ENCODE measurements around the gene SAP30L.

SAP30L gene

DNA sequence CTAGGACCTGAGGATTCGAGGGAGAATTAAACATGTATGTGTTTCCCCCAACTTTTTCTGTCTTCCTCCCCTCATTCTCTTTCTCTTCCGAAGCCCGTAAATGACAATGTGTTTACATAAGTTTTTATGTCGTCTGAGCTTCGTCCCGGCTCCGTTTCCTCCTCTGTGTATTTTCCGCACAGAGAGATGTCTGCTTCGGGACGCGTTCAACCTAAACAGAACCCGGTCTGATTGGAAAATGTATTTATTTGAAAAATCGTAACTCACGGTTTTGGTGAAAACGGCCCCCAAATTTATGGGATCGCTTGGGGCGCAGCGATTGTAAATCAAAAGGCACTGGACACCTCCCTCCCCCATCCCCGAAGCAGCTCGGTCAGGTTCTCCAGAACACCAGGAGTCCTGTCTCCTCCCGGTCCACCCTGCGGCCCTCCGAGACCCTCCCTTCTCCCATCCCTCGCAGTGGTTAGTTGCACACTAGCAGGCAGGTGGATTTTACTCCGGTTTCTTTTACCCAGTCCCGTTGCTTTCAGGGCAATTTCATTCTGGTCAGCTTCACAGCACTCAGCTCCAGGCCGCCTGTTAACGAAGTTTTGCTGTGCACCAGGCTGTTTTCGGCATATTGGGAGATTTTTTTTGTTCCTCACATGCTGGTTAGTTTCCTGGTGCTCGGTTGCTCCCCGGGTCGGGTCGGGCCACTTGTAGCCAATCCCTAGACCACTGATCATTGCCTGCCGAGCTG lies 38.0 kb downstream of the SAP30L start:
- TF ChIP-seq RAD21 (IDR thresholded peaks at IDR 0.05; ENCODE audit: low read depth) (no peak), CEBPB (IDR thresholded peaks at IDR 0.05) (no peak), ZBTB7A (IDR thresholded peaks at IDR 0.05; ENCODE audit: low read depth) (no peak), TEAD4 (IDR thresholded peaks at IDR 0.05) (no peak), FOXM1 (IDR thresholded peaks at IDR 0.05; ENCODE audit: borderline replicate concordance, low read depth) (no peak), EP300 (IDR thresholded peaks at IDR 0.05; ENCODE audit: borderline replicate concordance) (no peak), CREB1 (IDR thresholded peaks at IDR 0.05; ENCODE audit: low read depth) (no peak), TAF1 (IDR thresholded peaks at IDR 0.05; ENCODE audit: low read depth) (no peak)
- TF ChIP-seq, protein P1, sequence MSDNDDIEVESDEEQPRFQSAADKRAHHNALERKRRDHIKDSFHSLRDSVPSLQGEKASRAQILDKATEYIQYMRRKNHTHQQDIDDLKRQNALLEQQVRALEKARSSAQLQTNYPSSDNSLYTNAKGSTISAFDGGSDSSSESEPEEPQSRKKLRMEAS (IDR thresholded peaks at IDR 0.05) = no peak
- TF ChIP-seq, protein P2, sequence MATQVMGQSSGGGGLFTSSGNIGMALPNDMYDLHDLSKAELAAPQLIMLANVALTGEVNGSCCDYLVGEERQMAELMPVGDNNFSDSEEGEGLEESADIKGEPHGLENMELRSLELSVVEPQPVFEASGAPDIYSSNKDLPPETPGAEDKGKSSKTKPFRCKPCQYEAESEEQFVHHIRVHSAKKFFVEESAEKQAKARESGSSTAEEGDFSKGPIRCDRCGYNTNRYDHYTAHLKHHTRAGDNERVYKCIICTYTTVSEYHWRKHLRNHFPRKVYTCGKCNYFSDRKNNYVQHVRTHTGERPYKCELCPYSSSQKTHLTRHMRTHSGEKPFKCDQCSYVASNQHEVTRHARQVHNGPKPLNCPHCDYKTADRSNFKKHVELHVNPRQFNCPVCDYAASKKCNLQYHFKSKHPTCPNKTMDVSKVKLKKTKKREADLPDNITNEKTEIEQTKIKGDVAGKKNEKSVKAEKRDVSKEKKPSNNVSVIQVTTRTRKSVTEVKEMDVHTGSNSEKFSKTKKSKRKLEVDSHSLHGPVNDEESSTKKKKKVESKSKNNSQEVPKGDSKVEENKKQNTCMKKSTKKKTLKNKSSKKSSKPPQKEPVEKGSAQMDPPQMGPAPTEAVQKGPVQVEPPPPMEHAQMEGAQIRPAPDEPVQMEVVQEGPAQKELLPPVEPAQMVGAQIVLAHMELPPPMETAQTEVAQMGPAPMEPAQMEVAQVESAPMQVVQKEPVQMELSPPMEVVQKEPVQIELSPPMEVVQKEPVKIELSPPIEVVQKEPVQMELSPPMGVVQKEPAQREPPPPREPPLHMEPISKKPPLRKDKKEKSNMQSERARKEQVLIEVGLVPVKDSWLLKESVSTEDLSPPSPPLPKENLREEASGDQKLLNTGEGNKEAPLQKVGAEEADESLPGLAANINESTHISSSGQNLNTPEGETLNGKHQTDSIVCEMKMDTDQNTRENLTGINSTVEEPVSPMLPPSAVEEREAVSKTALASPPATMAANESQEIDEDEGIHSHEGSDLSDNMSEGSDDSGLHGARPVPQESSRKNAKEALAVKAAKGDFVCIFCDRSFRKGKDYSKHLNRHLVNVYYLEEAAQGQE (IDR thresholded peaks at IDR 0.05; ENCODE audit: low read depth) = no peak

DNA sequence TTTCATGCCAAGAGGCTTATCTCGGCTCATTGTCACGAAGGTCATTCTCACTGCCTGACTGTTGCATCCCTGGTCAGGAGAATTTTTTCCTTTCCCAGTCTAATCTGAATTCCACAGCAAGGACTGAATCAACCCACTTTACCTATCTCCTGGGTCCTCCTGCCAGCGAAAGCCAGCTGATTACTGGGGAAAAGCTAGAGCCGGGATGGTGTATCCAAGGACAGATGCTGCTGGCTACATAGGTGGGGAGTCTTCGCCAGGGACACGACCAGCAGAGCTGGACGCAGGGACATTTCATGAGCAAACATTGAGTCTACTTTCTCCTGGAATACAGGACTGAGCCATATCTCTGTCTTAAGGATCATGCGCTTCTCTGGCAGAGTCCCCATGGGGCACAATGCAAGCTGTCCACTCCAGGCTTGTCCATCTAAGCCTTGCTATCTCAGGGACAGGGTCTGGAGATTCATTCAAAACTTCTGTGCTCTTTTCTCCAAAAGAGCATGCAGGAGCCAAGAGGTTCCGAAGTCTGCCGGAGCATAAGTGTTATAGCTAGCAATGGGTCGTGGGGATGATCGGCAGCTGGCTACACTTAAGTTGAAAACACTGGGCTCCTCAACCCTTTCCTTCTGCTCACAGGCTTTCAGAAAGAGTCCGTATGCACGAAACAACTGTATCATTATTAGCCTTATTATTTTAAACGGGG lies 38.7 kb downstream of the SAP30L start:
- TF ChIP-seq, protein P3, sequence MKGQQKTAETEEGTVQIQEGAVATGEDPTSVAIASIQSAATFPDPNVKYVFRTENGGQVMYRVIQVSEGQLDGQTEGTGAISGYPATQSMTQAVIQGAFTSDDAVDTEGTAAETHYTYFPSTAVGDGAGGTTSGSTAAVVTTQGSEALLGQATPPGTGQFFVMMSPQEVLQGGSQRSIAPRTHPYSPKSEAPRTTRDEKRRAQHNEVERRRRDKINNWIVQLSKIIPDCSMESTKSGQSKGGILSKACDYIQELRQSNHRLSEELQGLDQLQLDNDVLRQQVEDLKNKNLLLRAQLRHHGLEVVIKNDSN (IDR thresholded peaks at IDR 0.05) = no peak
- TF ChIP-seq ZBTB7A (IDR thresholded peaks at IDR 0.05; ENCODE audit: low read depth) (no peak), EGR1 (IDR thresholded peaks at IDR 0.05) (no peak), TEAD4 (IDR thresholded peaks at IDR 0.05) (no peak), YY1 (IDR thresholded peaks at IDR 0.05; ENCODE audit: low read depth) (no peak), FOXM1 (IDR thresholded peaks at IDR 0.05; ENCODE audit: borderline replicate concordance, low read depth) (no peak), TCF12 (IDR thresholded peaks at IDR 0.05; ENCODE audit: low read depth) (no peak), NFIC (IDR thresholded peaks at IDR 0.05) (no peak), RAD21 (IDR thresholded peaks at IDR 0.05; ENCODE audit: low read depth) (no peak), EP300 (IDR thresholded peaks at IDR 0.05; ENCODE audit: borderline replicate concordance) (no peak)
- TF ChIP-seq, protein P2 (IDR thresholded peaks at IDR 0.05; ENCODE audit: low read depth) = no peak

DNA sequence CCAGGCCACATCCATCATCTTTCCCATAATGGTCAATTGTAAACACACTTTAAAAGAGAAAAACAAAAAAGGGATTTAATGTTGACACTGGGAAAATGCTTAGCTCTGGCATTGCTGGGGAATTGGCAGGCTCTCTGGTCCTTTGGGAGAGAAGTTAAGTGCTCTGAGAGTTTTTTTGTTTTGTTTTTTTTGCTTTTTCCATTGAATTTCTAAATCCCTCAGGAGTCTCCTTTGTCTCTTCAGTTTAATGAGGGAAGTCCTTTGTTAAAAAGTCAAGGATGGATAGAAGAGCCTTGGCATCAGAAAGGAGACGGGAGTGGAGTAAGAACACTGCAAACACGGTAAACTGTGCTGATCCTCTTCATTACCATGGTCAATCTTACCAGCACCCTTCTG lies 39.3 kb downstream of the SAP30L start:
- no peak for TF ChIP-seq TEAD4 (IDR thresholded peaks at IDR 0.05)
- TF ChIP-seq TCF12 (IDR thresholded peaks at IDR 0.05; ENCODE audit: low read depth) = no peak
- TF ChIP-seq NFIC (IDR thresholded peaks at IDR 0.05) = no peak
- TF ChIP-seq CEBPB (IDR thresholded peaks at IDR 0.05) = no peak
- no peak for TF ChIP-seq TAF1 (IDR thresholded peaks at IDR 0.05; ENCODE audit: low read depth)
- TF ChIP-seq YY1 (IDR thresholded peaks at IDR 0.05; ENCODE audit: low read depth) = no peak
- TF ChIP-seq CREB1 (IDR thresholded peaks at IDR 0.05; ENCODE audit: low read depth) = no peak
- no peak for TF ChIP-seq EGR1 (IDR thresholded peaks at IDR 0.05)
- TF ChIP-seq, protein P3 (IDR thresholded peaks at IDR 0.05) = no peak
- TF ChIP-seq FOXM1 (IDR thresholded peaks at IDR 0.05; ENCODE audit: borderline replicate concordance, low read depth) = no peak
- TF ChIP-seq EP300 (IDR thresholded peaks at IDR 0.05; ENCODE audit: borderline replicate concordance) = no peak
- TF ChIP-seq, protein P1 (IDR thresholded peaks at IDR 0.05) = no peak
- TF ChIP-seq, protein P2 (IDR thresholded peaks at IDR 0.05; ENCODE audit: low read depth) = no peak
- no peak for TF ChIP-seq ZBTB7A (IDR thresholded peaks at IDR 0.05; ENCODE audit: low read depth)
- TF ChIP-seq RAD21 (IDR thresholded peaks at IDR 0.05; ENCODE audit: low read depth) = no peak

Data from Ishikawa (cell line).